Measurements from ENCODE around the gene NES.

DNA sequence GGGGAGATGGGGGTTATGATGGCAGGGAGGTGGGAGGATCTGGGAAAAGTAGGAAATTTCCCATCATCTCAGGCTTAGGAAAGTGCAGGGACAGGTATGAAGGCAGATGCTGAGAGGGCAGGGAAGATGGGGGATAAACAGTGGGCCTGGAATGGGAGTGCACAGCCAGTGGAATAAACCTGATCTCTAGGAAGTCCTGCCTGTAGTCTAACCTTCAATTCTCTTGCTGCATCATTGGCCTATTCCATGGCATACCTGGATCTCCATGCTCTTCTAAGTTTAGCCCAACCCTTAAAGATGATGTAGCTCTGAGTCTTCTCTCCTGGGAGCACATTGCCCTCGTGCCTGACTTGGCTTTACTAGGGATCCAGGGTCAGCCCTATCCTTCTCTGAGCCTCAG, 32.6 kb downstream of the NES start:
- TF ChIP-seq, protein P1, sequence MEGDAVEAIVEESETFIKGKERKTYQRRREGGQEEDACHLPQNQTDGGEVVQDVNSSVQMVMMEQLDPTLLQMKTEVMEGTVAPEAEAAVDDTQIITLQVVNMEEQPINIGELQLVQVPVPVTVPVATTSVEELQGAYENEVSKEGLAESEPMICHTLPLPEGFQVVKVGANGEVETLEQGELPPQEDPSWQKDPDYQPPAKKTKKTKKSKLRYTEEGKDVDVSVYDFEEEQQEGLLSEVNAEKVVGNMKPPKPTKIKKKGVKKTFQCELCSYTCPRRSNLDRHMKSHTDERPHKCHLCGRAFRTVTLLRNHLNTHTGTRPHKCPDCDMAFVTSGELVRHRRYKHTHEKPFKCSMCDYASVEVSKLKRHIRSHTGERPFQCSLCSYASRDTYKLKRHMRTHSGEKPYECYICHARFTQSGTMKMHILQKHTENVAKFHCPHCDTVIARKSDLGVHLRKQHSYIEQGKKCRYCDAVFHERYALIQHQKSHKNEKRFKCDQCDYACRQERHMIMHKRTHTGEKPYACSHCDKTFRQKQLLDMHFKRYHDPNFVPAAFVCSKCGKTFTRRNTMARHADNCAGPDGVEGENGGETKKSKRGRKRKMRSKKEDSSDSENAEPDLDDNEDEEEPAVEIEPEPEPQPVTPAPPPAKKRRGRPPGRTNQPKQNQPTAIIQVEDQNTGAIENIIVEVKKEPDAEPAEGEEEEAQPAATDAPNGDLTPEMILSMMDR (IDR thresholded peaks at IDR 0.05), result no peak
- TF ChIP-seq POLR2A (IDR thresholded peaks at IDR 0.05), result no peak
